Testis (tissue), 3 donors: Measurements from ENCODE around the gene KANSL1L. TPM values are rescaled to one million over a fixed set of nuclear protein-coding genes. Genes with fewer than 3 reads are reported as not detected.

ENCODE experiments used
- DNase-seq: peaks from one replicate; pipeline ENCODE4 v3.0.0-alpha.2; 2019
- H3K27ac ChIP-seq, 2 donors: fragments of 200-600 bp; sonication (generic); one replicate each; pipeline ENCODE4 v1.5.1; 2019
- H3K27me3 ChIP-seq: fragments of 200-600 bp; sonication (generic); one replicate; pipeline ENCODE4 v1.5.1; 2019
- H3K36me3 ChIP-seq: fragments of 200-600 bp; sonication (generic); one replicate; pipeline ENCODE4 v1.5.1; 2017; ENCODE audit warnings: low read depth; ENCODE audit errors: missing control alignments
- H3K4me1 ChIP-seq: fragments of 200-600 bp; sonication (generic); one replicate; pipeline ENCODE4 v1.5.1; 2019
- H3K4me3 ChIP-seq, 2 donors: fragments of 200-600 bp; sonication (generic); one replicate each; pipeline ENCODE4 v1.5.1; 2017 to 2019
- H3K9me3 ChIP-seq: fragments of 200-600 bp; sonication (generic); one replicate; pipeline ENCODE4 v1.5.1; 2017
- CTCF ChIP-seq, 3 experiments: fragments of 450-650 bp in 2 of 3; fragments of 200-600 bp in 1 of 3; sonication (generic) in 1 of 3; IDR thresholded peaks; one replicate each; pipeline ENCODE4 v1.5.1; 2016 to 2019; ENCODE audit warnings: antibody characterized with exemption in 3 of 3, mild to moderate bottlenecking in 2 of 3, moderate library complexity in 1 of 3
- POLR2A ChIP-seq: fragments of 450-650 bp; IDR thresholded peaks from one replicate; pipeline ENCODE4 v1.6.1; 2017; ENCODE audit warnings: antibody characterized with exemption, mild to moderate bottlenecking, moderate library complexity
- WGBS, 2 donors: methylation state at CpG; one replicate each; pipeline ENCODE4 v1.1.5; 2018; 5-methylcytosine and 5-hydroxymethylcytosine counted together
- intact Hi-C: fragments of 100-400 bp; cut with DNase I; formaldehyde crosslinking; loops from one replicate; pipeline ENCODE4 v1.15.1; 2023; ENCODE audit warnings: low total_unique reads
- polyA plus RNA-seq: library from polyadenylated mRNA; stranded (reverse); fragments of 350-450 nt; fragmentation: Illumina TruSeq; extraction: RNeasy Lipid Tissue Mini Kit (QIAGEN cat#74804); gene quantifications from one replicate; pipeline ENCODE4 v1.2.3, GENCODE V29; 2014; ENCODE audit warnings: low read depth, low replicate concordance; ENCODE audit not compliant: insufficient read depth
- total RNA-seq, 2 donors: library from RNA; depleted of rRNA; stranded (reverse); fragments of >200 nt; gene quantifications; one replicate each; pipeline ENCODE4 v1.2.3, GENCODE V29; 2016

The KANSL1L gene
- total and polyA plus RNA-seq, 3 donors from 2014 or later, result 39.7 to 80.4 (median 53.0) TPM

GRCh38 chr2:210132239-210132638 lies 39.0 kb downstream of the KANSL1L start:
- Histone ChIP-seq H3K27me3 (no peaks in the 10 kb centered on the region), H3K9me3 (no peaks in the 10 kb centered on the region), H3K27ac (no peak overlapping the region), H3K36me3 (no peaks in the 10 kb centered on the region), H3K4me1 (no peaks in the 10 kb centered on the region), H3K4me3 (no peak overlapping the region)
- no peak for TF ChIP-seq POLR2A
- no peak for DNase-seq
- intact Hi-C loops, result no loop called here

- TF ChIP-seq CTCF (IDR thresholded peaks at IDR 0.05) (no peak), POLR2A (no peak)
- WGBS, 2 donors, result 45 to 59% methylated on average over 3 of the region's 3 CpGs
- DNase-seq, result no peak
Observed at GRCh38 chr2:210128961-210129360, 42.2 kb downstream of the KANSL1L start.

DNA sequence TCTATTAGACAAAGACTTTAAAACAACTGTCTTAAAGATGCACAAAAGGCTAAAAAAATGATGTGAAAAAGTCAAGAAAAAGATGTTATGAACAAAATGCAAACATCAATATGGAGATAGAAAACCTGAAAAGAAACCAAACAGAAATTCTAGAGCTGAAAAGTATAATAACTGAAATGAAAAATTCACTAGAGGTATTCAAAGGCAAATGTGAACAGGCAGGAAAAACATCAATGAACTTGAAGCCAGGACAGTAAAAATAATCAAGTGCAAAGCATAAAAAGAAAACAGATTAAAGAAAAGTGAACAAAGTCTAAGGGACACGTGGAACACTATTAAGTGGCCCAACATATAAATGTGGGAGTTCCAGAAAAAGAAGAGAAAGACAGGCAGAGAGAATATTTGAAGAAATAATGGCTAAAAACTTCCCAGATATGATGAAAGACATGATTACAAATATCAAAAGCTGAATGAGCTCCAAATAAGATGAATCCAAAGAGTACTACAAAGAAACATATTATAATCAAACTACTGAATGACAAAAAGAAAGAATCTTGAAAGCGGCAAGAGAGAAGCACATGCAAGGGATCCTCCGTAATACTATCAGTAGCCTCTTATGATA lies 57.5 kb downstream of the KANSL1L start:
- no peaks in the 10 kb centered on the region for H3K4me1 ChIP-seq
- 91 to 100% methylated on average over 3 of the region's 3 CpGs for WGBS, 2 donors
- DNase-seq, result no peak
- no peak for TF ChIP-seq POLR2A
- no peak for TF ChIP-seq CTCF (IDR thresholded peaks at IDR 0.05)
- H3K36me3 ChIP-seq, result no peaks in the 10 kb centered on the region
- no peaks in the 10 kb centered on the region for H3K27me3 ChIP-seq
- no peak overlapping the region for H3K27ac ChIP-seq
- no peak overlapping the region for H3K4me3 ChIP-seq
- intact Hi-C loops, result no loop called here
- no peaks in the 10 kb centered on the region for H3K9me3 ChIP-seq

More at GRCh38 chr2:210128961-210129360, 42.2 kb downstream of the KANSL1L start:
- intact Hi-C loops, result no loop called here
- H3K9me3 ChIP-seq, result no peaks in the 10 kb centered on the region
- no peaks in the 10 kb centered on the region for H3K4me1 ChIP-seq
- no peaks in the 10 kb centered on the region for H3K27me3 ChIP-seq
- no peaks in the 10 kb centered on the region for H3K36me3 ChIP-seq
- H3K27ac ChIP-seq, result no peak overlapping the region
- H3K4me3 ChIP-seq, result no peak overlapping the region

- no peaks in the 10 kb centered on the region for H3K9me3 ChIP-seq
- no peak overlapping the region for H3K27ac ChIP-seq
- no peaks in the 10 kb centered on the region for H3K27me3 ChIP-seq
- DNase-seq, result no peak
- no peaks in the 10 kb centered on the region for H3K36me3 ChIP-seq
- no peaks in the 10 kb centered on the region for H3K4me1 ChIP-seq
- intact Hi-C loops, result no loop called here
- no peak overlapping the region for H3K4me3 ChIP-seq
- TF ChIP-seq CTCF (IDR thresholded peaks at IDR 0.05) (no peak), POLR2A (no peak)
Observed at GRCh38 chr2:210112871-210113270, 58.3 kb downstream of the KANSL1L start.

- H3K27me3 ChIP-seq, result no peaks in the 10 kb centered on the region
- H3K4me3 ChIP-seq, result no peak overlapping the region
- H3K36me3 ChIP-seq, result no peaks in the 10 kb centered on the region
- DNase-seq, result no peak
- no peaks in the 10 kb centered on the region for H3K4me1 ChIP-seq
- 84 to 95% methylated on average over 3 to 6 of the region's 6 CpGs for WGBS, 2 donors
- no peak for TF ChIP-seq POLR2A
- TF ChIP-seq CTCF (IDR thresholded peaks at IDR 0.05), result no peak
- H3K27ac ChIP-seq, result no peak overlapping the region
- no peaks in the 10 kb centered on the region for H3K9me3 ChIP-seq
- intact Hi-C loops, result no loop called here
Observed at GRCh38 chr2:210099940-210100339, 71.3 kb downstream of the KANSL1L start.
